Caco-2 (cell line): ENCODE results near the gene NRF1. TPM values are rescaled to one million over a fixed set of nuclear protein-coding genes. Genes with fewer than 3 reads are reported as not detected.
"Not testable (repeated sequence)": the region's sequence is repeated elsewhere in the genome, so short reads cannot be mapped to it uniquely, and the experiment has no call there.

ENCODE experiments used
- BruUV-seq: library from RNA; stranded (reverse); fragments of 400-500 nt; replicated peaks from 2 replicates; lab custom pipeline; 2021; lab: Mats Ljungman, UMichigan
- CTCF ChIA-PET: fragments of 300-600 bp; sonication (Branson Sonifier 250); formaldehyde crosslinking; loops from one replicate; lab custom pipeline; 2022; ENCODE audit warnings: antibody characterized with exemption; lab: Charles Lee
- POLR2A ChIA-PET: fragments of 300-600 bp; sonication (Branson Sonifier 250); formaldehyde crosslinking; loops from one replicate; lab custom pipeline; 2022; ENCODE audit warnings: antibody characterized with exemption; lab: Charles Lee
- DNase-seq, 2 experiments: peaks; one replicate each; pipeline versions ENCODE4 v3.0.0 to v3.0.0-alpha.2; 2020 to 2022
- H3K27me3 ChIP-seq: replicated peaks from 2 replicates; pipeline ENCODE4 v1.6.0; 2011; ENCODE audit warnings: low read length; ENCODE audit not compliant: control insufficient read depth, insufficient read depth
- H3K36me3 ChIP-seq: 2 replicates; pipeline ENCODE4 v1.5.1; 2011; ENCODE audit warnings: low read length; ENCODE audit not compliant: control insufficient read depth, insufficient read depth
- H3K4me1 ChIP-seq: fragments of 250-450 bp; sonication (Bioruptor Pico); 2 replicates; pipeline ENCODE4 v1.5.1; 2020; ENCODE audit warnings: mild to moderate bottlenecking
- H3K4me3 ChIP-seq: 2 replicates; pipeline ENCODE4 v1.5.1; 2011; ENCODE audit warnings: low read depth, mild to moderate bottlenecking, control low read depth, low read length
- H3K9me3 ChIP-seq: fragments of 250-450 bp; sonication (Bioruptor Pico); 2 replicates; pipeline ENCODE4 v1.5.1; 2020; ENCODE audit warnings: mild to moderate bottlenecking, moderate library complexity
- H3K27ac Mint-ChIP-seq: one replicate; pipeline ENCODE4 v1.8.0; 2022; ENCODE audit warnings: mixed read lengths; ENCODE audit not compliant: unreplicated experiment
- H3K27me3 Mint-ChIP-seq: one replicate; pipeline ENCODE4 v1.8.0; 2022; ENCODE audit warnings: mixed read lengths; ENCODE audit not compliant: insufficient read depth, unreplicated experiment
- H3K36me3 Mint-ChIP-seq: one replicate; pipeline ENCODE4 v1.8.0; 2022; ENCODE audit warnings: mild to moderate bottlenecking, mixed read lengths; ENCODE audit not compliant: insufficient read depth, unreplicated experiment
- H3K4me1 Mint-ChIP-seq: one replicate; pipeline ENCODE4 v1.8.0; 2022; ENCODE audit warnings: low read depth, mixed read lengths; ENCODE audit not compliant: unreplicated experiment
- H3K4me3 Mint-ChIP-seq: one replicate; pipeline ENCODE4 v1.8.0; 2022; ENCODE audit warnings: mild to moderate bottlenecking, moderate library complexity, mixed read lengths; ENCODE audit not compliant: unreplicated experiment
- H3K9me3 Mint-ChIP-seq: one replicate; pipeline ENCODE4 v1.8.0; 2022; ENCODE audit warnings: mixed read lengths; ENCODE audit not compliant: unreplicated experiment
- CTCF ChIP-seq, 2 experiments: fragments of 200-600 bp in 1 of 2; IDR thresholded peaks; 1 replicate in 1 of 2; 2 replicates in 1 of 2; pipeline versions ENCODE4 v1.5.1 to v1.8.0; 2011 to 2022; ENCODE audit warnings: antibody characterized with exemption in 1 of 2, control low read depth in 1 of 2, inconsistent platforms in 1 of 2, low read depth in 1 of 2, low read length in 1 of 2, mild to moderate bottlenecking in 1 of 2, moderate library complexity in 1 of 2; ENCODE audit not compliant: insufficient read depth in 1 of 2, severe bottlenecking in 1 of 2, unreplicated experiment in 1 of 2
- intact Hi-C: fragments of 100-400 bp; cut with micrococcal nuclease; formaldehyde crosslinking; loops from one replicate; pipeline ENCODE4 v1.10.0; 2022; ENCODE audit not compliant: unreplicated experiment
- total RNA-seq: library from RNA; stranded (reverse); gene quantifications from 2 replicates; pipeline ENCODE4 v1.2.3, GENCODE V29; 2022

Gene NRF1
- total RNA-seq, 1 experiment from 2014 or later: 22.5 TPM

GRCh38 chr7:129669901-129670300 is 58.4 kb downstream of the NRF1 start:
- no peak for DNase-seq
- Mint-ChIP-seq H3K27ac (no peak overlapping the region), H3K9me3 (peaks cover 5% of the 10 kb centered on the region), H3K36me3 (peaks cover 4% of the 10 kb centered on the region), H3K27me3 (no peaks in the 10 kb centered on the region), H3K4me1 (no peaks in the 10 kb centered on the region), H3K4me3 (no peak overlapping the region)
- POLR2A ChIA-PET: no interaction called here
- Histone ChIP-seq H3K36me3 (peaks cover 1% of the 10 kb centered on the region; the same call in 1 of the 2 replicates), H3K9me3 (no peaks in the 10 kb centered on the region), H3K4me1 (no peaks in the 10 kb centered on the region), H3K4me3 (no peak overlapping the region), H3K27me3 (no peaks in the 10 kb centered on the region)
- intact Hi-C loops: no loop called here
- no peak for TF ChIP-seq CTCF (IDR thresholded peaks at IDR 0.05; ENCODE audit: insufficient read depth in 1 of 2, low read depth in 1 of 2, low read length in 1 of 2, severe bottlenecking in 1 of 2, unreplicated experiment in 1 of 2)
- CTCF ChIA-PET: no interaction called here
- BruUV-seq: no TSS peak

GRCh38 chr7:129670656-129671055 is 59.1 kb downstream of the NRF1 start:
- intact Hi-C loops: no loop called here
- no peaks in the 10 kb centered on the region for H3K27me3 Mint-ChIP-seq
- no peak for DNase-seq
- peaks cover 11% of the 10 kb centered on the region for H3K36me3 Mint-ChIP-seq
- H3K4me3 Mint-ChIP-seq: no peak overlapping the region
- no peaks in the 10 kb centered on the region for H3K4me1 Mint-ChIP-seq
- POLR2A ChIA-PET: no interaction called here
- CTCF ChIA-PET: no interaction called here
- Histone ChIP-seq H3K4me3 (no peak overlapping the region), H3K4me1 (no peaks in the 10 kb centered on the region), H3K9me3 (no peaks in the 10 kb centered on the region), H3K36me3 (peaks cover 1% of the 10 kb centered on the region; the same call in 1 of the 2 replicates), H3K27me3 (no peaks in the 10 kb centered on the region)
- BruUV-seq: no TSS peak
- no peak for TF ChIP-seq CTCF (IDR thresholded peaks at IDR 0.05; ENCODE audit: insufficient read depth in 1 of 2, low read depth in 1 of 2, low read length in 1 of 2, severe bottlenecking in 1 of 2, unreplicated experiment in 1 of 2)
- H3K27ac Mint-ChIP-seq: no peak overlapping the region
- peaks cover 12% of the 10 kb centered on the region for H3K9me3 Mint-ChIP-seq

GRCh38 chr7:129671266-129671665 is 59.7 kb downstream of the NRF1 start:
- no peaks in the 10 kb centered on the region for H3K9me3 ChIP-seq
- no peaks in the 10 kb centered on the region for H3K27me3 ChIP-seq
- peaks cover 1% of the 10 kb centered on the region for H3K36me3 ChIP-seq
- no peak for TF ChIP-seq CTCF (IDR thresholded peaks at IDR 0.05; ENCODE audit: insufficient read depth in 1 of 2, low read depth in 1 of 2, low read length in 1 of 2, severe bottlenecking in 1 of 2, unreplicated experiment in 1 of 2)
- Mint-ChIP-seq H3K4me1 (no peaks in the 10 kb centered on the region), H3K4me3 (no peak overlapping the region), H3K27ac (no peak overlapping the region), H3K9me3 (peaks cover 13% of the 10 kb centered on the region), H3K36me3 (peaks cover 11% of the 10 kb centered on the region), H3K27me3 (no peaks in the 10 kb centered on the region)
- no peak for DNase-seq
- no peak overlapping the region for H3K4me3 ChIP-seq
- intact Hi-C loops: no loop called here
- ChIA-PET CTCF (no interaction called here), POLR2A (no interaction called here)
- H3K4me1 ChIP-seq: no peaks in the 10 kb centered on the region
- BruUV-seq: no TSS peak

GRCh38 chr7:129674475-129674874 is 63.0 kb downstream of the NRF1 start:
- H3K4me1 Mint-ChIP-seq, intact Hi-C loops, H3K4me3 Mint-ChIP-seq, H3K27me3 ChIP-seq, H3K36me3 ChIP-seq, H3K4me3 ChIP-seq, H3K27ac Mint-ChIP-seq, POLR2A ChIA-PET, BruUV-seq, H3K4me1 ChIP-seq, H3K9me3 ChIP-seq, H3K27me3 Mint-ChIP-seq, DNase-seq: not testable (repeated sequence)
- CTCF ChIA-PET: interaction anchor here (0.6 kb wide), 1 partner anchor 31 kb away, joined by 5 read pairs; no protein-coding TSS in a partner anchor
- peaks cover 26% of the 10 kb centered on the region for H3K36me3 Mint-ChIP-seq
- peaks cover 13% of the 10 kb centered on the region for H3K9me3 Mint-ChIP-seq
